HL-60 (cell line): ENCODE data around the gene TPO.

Experiments used
- POLR2AphosphoS5 ChIP-seq: IDR thresholded peaks from 2 replicates; pipeline ENCODE4 v1.6.1; 2012; ENCODE audit warnings: low read depth
- TF ChIP-seq, protein P1 (sequence below): IDR thresholded peaks from one replicate; pipeline ENCODE4 v1.5.1; 2011; ENCODE audit warnings: low read length, control low read depth, inconsistent platforms; ENCODE audit not compliant: insufficient read depth

DNA sequence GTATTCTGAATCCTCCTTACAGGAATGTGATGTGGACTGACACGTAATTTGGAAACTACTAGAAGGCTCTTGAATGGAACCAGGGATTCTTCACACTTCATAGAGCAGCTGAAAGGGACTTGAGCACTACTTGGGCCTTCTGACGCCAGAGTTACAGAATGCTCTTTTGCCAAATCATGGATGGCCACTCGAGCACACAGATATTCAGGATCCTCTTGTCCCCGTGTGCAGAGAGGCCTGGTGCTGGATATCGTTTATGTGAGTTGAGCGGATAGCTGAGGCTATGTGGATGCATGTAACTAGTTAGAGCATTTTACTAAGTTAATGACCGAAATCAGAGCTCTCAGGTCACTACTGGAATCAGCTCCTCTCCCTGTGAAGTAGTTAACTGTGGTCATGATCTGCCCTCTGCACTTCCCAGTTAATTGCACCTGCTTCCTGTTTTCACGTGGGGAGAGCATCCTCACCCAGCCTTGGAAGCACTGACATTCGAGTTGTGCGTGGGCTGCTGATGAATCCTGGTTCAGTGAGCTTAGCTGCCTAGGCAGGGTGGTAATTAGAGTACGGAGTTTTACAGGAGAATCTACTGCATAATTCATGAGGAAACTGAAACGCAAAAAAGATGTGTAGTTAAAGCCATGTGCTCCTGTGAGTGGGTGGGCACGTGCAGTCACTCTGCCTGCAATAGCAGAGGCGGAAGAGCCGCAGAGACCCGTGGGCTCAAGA lies 5.2 kb upstream of the TPO start:
- TF ChIP-seq, protein P1, sequence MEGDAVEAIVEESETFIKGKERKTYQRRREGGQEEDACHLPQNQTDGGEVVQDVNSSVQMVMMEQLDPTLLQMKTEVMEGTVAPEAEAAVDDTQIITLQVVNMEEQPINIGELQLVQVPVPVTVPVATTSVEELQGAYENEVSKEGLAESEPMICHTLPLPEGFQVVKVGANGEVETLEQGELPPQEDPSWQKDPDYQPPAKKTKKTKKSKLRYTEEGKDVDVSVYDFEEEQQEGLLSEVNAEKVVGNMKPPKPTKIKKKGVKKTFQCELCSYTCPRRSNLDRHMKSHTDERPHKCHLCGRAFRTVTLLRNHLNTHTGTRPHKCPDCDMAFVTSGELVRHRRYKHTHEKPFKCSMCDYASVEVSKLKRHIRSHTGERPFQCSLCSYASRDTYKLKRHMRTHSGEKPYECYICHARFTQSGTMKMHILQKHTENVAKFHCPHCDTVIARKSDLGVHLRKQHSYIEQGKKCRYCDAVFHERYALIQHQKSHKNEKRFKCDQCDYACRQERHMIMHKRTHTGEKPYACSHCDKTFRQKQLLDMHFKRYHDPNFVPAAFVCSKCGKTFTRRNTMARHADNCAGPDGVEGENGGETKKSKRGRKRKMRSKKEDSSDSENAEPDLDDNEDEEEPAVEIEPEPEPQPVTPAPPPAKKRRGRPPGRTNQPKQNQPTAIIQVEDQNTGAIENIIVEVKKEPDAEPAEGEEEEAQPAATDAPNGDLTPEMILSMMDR, result no peak
- no peak for TF ChIP-seq POLR2AphosphoS5
